NCI-H510A (cell line): ENCODE measurements around the gene RAI14.

Experiments
- DNase-seq: peaks from one replicate; lab custom pipeline; 2025; lab: John Stamatoyannopoulos, UW

The RAI14 gene

GRCh38 chr5:34857161-34857560 lies 201.0 kb downstream of the RAI14 start:
- DNase-seq, result no peak

DNA sequence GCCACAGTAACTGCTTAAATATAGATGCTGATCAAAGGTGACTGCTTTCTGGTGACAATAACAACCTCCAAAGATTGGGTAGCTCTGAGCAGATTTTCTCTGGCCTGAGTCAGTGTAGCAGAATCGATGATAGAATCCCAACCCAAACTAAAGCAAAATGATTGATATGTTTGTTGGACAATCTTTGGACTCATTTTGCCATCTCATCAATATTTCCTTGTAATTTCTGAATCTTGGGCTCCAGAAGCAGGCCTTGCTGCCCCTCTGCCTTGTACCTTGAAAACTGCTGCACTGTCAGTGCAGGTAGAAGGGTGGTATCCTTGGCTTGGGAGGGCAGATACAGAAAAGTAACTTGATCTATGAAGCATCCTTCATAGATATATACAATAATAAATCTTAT lies 201.8 kb downstream of the RAI14 start:
- DNase-seq, result no peak

- DNase-seq, result no peak
These were observed 202.7 kb downstream of the RAI14 start for GRCh38 chr5:34858790-34859189.

DNA sequence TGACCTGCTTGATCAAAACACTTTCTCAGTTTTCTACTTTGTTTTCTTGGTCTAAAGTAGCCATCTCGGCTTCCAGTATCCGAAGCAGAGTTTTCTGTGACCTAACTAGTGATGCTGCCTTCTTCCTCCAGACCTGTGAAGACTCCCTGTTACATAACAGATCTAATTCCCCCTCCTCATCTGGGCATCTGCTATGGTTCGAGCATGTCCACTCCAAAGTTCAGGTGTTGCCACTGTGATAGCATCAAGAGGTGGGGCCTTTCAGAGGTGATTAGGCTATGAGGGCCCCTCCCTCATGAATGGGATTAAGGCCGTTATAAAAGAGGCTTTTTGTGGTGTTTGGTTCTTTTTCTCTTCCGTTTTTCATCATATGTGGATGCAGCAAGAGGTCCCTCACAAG lies 203.1 kb downstream of the RAI14 start:
- no peak for DNase-seq

DNA sequence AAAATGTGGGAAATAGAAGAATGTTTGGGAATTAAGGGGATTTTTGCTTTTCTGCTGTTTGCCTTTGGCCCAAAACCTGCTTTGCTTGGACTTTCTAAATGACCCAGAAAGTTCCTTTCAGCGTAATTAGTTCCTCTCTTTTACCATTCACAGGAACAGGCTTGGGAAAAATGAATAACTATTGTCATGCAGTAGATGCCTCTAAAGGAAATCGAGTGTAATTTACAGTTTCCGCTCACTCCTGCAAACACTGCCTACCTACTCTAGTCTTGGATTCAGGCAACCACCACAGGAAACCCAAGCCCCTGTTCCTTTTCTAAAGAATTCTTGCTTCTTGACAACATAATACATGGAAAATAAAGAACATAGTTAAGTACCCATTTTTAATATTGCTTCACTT lies 207.8 kb downstream of the RAI14 start:
- DNase-seq, result no peak

- DNase-seq, result no peak
These were observed 209.0 kb downstream of the RAI14 start for GRCh38 chr5:34865091-34865490.

- DNase-seq, result no peak
These were observed 210.9 kb downstream of the RAI14 start for GRCh38 chr5:34866989-34867471.

DNA sequence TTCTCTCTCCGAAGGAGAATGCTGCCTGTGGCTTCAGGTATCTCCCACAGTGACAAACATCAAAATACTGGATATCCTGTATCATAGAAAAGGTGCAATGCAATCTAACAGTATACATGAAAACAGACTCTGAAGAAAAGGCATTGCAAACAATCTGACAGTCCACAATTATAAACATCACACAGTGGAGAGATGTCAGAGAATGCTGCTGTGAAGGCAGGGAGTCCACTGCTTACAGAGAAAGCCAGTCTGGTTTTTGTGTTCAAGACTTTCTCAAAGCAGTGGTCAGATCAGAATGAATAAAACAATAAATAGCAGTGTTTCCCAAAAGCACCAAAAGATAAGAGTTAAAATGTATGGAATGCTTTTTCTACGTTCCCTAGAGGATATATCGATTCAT lies 211.5 kb downstream of the RAI14 start:
- DNase-seq, result no peak

DNA sequence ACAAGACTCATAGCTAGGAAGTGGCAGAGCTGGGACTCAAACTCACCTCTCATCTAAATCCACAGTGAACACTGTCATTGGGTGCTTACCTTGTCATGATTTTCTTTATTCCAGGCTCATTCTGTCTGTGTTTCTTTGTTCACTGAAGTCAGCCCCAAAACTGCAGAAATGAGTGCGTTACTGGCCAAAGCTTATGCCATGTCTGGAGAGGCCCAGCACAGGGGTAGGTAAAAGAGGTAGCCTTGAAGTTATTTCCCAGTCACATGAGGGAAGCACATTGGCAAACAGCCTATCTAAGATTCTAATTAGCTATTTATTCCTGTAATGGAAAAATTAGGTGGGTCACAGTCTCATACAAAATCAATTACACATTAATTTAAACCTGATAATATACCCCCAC lies 212.7 kb downstream of the RAI14 start:
- DNase-seq, result no peak

DNA sequence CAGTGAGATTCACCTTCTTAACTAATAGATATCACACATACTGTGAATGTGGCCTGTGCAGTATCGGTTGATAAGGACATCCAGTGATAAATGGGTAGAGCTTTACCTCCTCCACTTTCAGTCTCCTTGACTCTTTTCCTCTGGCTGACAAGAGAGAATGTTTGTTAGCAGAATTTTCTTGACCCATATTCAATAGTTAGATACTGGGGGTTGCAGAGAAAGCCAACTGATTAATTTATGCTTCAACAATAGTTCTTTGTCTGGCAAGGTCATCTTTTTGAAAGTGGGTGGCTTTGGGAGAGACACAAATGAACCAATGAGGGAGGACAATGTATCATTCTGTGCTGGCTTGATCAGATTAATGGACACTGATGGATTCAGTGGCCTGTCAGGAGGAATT lies 213.1 kb downstream of the RAI14 start:
- DNase-seq, result no peak

GRCh38 chr5:34870382-34870781 lies 214.3 kb downstream of the RAI14 start:
- no peak for DNase-seq

GRCh38 chr5:34876275-34876674 lies 220.1 kb downstream of the RAI14 start:
- DNase-seq, result no peak

- no peak for DNase-seq
These were observed 225.1 kb downstream of the RAI14 start for GRCh38 chr5:34881246-34881645.
